OCI-M2 (cell line): ENCODE results near the gene KRT6A.

Experiments used
- DNase-seq: peaks from one replicate; lab custom pipeline; 2025; ENCODE audit not compliant: unreplicated experiment; lab: John Stamatoyannopoulos, UW

Gene KRT6A

DNA sequence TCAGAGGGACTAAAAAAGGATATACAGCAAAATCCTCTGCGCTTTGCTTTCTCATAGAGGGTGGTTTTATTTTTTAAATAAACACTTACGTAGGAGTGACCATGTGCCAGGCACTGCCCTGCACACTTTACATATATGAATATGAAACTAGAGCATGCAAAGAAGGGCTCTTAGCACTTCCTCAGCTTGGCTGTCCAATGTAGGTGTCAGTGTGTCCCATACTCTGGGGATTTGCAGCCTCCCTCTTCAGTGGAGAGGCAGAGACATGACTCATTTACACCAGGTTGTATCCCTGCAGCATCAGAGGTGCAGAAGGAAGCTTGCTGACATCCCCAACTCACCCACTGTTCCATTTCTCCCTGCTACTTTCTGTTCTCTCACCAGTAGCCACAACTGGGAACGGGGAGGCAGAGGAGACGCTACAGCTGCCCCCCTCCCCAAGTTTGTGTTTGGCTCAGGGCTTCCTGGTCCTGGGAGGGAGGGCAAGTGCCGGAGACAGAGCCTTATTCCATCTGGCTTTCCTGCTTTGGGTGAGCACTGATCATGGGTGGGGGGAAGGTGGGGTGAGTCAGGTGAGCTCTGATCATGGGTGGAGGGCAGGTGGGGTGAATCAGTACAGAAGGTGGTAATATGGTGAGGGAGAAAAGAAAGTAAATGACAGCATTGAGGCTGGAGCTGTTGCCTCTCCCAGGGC lies 32.0 kb upstream of the KRT6A start:
- DNase-seq = no peak

GRCh38 chr12:52524241-52524897 lies 31.3 kb upstream of the KRT6A start:
- DNase-seq = no peak

DNA sequence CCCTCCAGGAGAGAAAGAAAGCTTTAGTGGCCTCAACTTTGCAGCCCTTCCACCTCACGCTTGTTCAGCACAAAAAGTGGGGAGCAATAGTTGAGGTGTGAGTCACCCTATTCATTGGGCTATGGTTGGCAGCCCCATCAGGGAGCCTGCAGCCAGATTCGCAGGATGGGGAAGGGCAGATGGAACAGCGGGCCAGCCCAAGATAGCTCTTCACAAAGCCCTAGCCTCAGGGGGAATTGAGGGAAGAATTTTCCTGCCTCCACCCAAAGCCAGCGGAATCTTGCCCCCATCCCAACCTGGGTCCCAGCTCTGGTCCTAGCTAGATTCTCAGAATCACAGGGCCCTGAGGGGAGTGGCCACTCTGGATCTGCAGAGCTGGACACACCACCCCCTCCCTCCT lies 30.8 kb upstream of the KRT6A start:
- DNase-seq = no peak

GRCh38 chr12:52522346-52523011 lies 29.4 kb upstream of the KRT6A start:
- DNase-seq = no peak

DNA sequence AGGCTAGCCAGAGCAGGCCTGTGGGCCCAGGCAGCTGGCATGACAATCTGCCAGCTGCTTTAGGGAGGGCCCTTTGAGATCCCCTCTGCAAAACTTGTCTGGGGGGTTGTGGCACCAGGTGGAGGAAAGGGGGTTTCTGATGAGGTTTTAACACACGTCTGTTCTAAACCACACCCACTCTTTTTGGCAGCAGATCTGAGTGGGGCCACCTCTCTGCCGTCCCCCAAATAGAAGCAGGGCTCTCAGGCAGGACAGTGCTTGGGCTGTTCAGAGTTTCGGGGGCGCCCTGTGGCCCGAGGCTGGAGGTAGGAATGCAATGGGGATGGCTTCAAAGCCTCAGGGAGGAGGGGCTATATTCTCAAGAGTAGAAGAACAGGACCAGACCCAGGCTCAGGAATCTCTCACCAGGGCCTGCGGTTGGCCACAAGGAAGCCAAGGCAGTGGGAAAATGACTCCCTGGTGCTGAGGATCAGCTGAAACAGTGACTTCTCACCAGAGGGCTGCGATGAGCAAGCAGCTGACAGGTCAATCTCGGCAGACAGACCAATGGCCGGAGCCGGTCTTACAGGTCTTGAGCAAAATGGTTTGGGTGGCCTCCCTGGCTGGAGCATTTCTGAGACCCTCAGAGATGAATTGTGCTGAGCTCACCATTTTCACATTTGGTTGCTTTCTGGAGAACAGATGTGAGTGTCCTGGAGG lies 28.7 kb upstream of the KRT6A start:
- no peak for DNase-seq

DNA sequence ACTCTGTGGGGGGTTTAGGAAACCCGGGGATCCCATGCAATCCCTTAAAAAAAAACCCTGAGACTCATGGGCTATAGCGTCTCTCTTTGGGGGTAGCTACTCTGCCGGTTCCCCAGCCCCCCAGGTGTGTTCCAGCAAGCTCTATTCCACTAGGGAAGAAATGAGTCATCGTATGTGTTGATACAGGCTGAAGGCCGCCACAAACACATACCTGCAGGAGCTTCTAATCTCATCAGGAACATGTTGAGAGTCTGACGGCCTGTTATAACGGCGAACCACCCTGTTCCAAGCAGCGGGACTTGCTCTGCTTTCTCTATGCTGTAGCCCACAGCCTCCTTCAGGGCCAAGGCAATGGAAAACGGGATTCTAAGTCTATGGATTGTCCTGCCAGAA lies 28.1 kb upstream of the KRT6A start:
- no peak for DNase-seq

- no peak for DNase-seq
Observed at GRCh38 chr12:52519826-52520662, 27.0 kb upstream of the KRT6A start, which contains the start of gene KRT5. TSS of gene KRT5 (minus strand) at chr12:52520394. CDS start at chr12:52520296, 98 bp downstream.

DNA sequence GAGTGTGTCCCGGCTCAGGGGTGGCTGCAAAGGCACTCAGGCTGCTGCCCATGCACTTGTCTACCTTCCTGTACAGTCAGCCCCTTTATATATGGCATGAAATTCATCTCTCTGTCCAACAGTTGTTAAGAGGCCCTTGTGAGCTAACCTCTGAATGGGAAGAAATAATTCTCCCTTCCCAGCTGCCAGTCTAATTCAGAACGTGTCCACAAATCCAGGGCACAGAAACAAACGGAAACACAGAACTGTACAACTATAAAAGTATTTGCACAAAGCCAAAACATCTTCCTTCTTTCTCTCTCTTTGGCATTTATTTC lies 26.3 kb upstream of the KRT6A start:
- DNase-seq = no peak

DNA sequence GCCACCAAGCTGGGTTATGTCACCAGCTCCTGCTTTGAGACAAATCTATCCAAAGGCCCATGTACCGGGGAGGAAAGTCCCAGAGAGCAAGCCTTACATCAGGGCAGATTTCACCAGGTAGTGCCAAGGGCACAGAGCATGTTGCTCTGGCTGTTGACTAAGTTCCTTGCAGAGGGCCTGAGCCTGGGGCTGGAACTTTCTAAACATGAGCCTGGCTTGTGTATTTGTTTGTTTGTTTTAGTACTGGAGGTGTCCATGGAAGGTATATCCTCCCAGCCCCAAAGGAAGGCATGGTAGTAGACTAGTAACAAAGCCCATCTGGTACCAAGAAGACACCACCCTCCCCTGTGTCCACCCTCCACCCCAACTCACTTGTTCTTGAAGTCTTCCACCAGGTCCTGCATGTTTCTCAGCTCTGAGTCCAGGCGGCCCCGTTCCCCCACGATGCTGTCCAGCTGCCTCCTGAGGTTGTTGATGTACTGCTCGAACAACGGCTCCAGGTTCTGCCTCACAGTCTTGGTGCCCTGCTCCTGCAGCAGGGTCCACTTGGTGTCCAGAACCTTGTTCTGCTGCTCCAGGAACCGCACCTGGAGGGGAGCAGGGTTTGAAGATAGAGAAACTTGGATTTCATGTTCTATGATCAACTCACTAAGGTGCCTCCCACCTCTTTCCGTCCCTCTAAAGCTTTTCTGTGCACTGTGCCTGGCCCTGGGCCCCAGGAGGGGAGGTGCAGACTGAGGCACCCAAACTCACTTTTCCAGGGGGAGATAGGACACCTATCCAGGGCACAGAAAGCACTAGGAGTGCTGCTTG lies 25.7 kb upstream of the KRT6A start:
- DNase-seq = no peak

DNA sequence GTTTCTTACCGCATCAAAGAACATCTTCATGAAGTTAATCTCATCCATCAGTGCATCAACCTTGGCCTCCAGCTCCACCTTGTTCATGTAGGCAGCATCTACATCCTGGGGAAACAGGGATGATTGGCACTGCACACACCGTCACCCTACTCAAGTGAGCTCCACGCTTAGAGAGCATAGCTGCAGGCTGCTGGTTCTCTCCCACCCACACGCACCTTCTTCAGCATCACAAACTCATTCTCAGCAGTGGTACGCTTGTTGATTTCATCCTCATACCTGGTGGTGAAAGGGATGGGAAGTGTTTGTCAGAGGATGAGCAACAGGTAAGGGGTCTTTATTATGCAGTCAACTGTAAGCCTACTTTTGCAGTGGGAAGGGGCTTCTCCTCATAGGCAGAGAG lies 24.8 kb upstream of the KRT6A start:
- DNase-seq = no peak

DNA sequence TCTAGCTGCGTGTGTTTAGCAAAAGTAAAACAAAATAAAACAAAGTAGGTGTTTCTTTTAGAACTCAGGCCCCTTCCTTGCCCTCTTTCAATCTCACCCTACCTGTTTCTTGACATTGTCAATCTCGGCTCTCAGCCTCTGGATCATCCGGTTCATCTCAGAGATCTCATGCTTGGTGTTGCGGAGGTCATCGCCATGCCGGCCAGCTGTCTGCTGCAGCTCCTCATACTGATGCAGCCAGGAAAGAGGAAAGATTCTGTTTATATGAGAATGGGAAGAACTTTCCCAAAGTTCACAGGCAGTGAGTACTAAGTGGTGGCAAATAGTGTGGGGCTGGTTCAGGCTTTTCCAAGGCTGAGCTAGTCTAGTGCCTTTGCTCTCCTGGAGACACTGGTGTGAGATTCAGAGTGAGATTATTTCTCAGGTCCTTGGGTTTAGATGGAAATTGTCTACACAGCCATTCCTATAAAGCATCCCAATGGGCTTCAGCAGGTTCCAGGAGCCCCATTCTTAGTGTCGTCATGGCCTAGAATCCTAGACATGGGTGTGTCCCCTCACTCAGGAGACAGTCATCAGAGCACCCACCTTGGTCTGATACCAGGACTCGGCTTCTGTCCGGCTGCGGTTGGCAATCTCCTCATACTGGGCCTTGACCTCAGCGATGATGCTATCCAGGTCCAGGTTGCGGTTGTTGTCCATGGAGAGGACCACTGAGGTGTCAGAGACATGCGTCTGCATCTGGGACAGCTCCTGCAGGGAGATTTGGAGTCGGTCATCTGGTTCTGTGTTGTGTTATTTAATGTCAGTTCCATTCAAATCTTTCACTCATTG lies 24.2 kb upstream of the KRT6A start:
- DNase-seq = no peak

DNA sequence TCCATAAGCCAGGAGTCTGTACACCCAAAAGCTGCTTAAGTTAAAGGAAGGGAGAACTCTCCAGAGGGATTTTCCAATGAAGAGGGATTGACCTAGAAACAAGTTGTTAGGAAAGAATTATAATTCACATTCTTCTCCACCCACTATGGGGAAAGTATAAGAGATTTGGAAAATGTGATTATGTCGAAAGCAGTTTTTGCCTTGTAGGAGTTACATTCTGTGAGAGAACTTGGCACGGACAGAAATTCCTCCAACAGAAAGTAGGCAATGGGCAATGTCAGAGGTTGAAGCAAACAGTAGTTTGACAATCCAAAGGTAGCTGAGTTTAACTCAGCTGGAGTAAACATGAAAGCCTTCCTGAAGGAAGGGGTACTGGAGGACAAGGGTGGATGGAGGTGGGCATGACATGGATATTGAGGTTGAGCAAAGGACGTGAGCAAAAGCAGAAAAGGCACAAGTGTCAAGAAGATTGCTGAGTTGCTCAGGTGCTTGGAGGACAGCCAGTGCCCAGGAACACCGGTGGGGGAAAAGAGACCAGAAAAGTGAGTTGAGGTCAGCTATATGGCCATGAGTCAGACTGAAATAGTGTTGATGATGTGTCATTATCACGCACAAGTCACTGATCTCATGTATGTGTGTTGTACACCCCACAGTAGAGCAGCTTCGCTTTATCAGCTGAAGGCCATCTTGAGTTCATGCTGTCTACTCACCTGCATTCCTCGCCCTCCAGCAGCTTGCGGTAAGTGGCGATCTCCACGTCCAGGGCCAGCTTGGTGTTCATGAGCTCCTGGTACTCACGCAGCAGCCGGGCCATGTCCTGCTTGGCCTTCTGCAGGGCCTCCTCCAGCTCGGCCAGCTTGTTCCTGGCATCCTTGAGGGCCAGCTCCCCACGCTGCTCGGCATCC lies 23.1 kb upstream of the KRT6A start:
- no peak for DNase-seq

- no peak for DNase-seq
Observed at GRCh38 chr12:52515319-52515646, 22.2 kb upstream of the KRT6A start.

GRCh38 chr12:52514471-52515318 lies 21.6 kb upstream of the KRT6A start:
- DNase-seq = no peak

GRCh38 chr12:52513736-52514135 lies 20.7 kb upstream of the KRT6A start:
- DNase-seq = no peak

- no peak for DNase-seq
Observed at GRCh38 chr12:52508211-52508610, 15.2 kb upstream of the KRT6A start.
